ENCODE measurements around the gene KLK3. TPM values are rescaled to one million over a fixed set of nuclear protein-coding genes. Genes with fewer than 3 reads are reported as not detected.

Gene KLK3
- total RNA-seq, 1 donor from 2014 or later = not detected

- intact Hi-C loops (cut with DNase I) = no loop called here
- DNase-seq (ENCODE audit: low spot score) = no peak
Observed at GRCh38 chr19:50858886-50859285, 4.2 kb downstream of the KLK3 start.

GRCh38 chr19:50859849-50860248, 5.1 kb downstream of the KLK3 start:
- intact Hi-C loops (cut with DNase I) = no loop called here
- DNase-seq (ENCODE audit: low spot score) = no peak

GRCh38 chr19:50861010-50861409, 6.3 kb downstream of the KLK3 start:
- intact Hi-C loops (cut with DNase I) = no loop called here
- DNase-seq (ENCODE audit: low spot score) = no peak

GRCh38 chr19:50861496-50862286, 7.0 kb downstream of the KLK3 start:
- intact Hi-C loops (cut with DNase I) = no loop called here
- no peak for DNase-seq (ENCODE audit: low spot score)

- intact Hi-C loops (cut with DNase I) = no loop called here
- no peak for DNase-seq (ENCODE audit: low spot score)
Observed at GRCh38 chr19:50869479-50869878, 14.8 kb downstream of the KLK3 start.

GRCh38 chr19:50870417-50871089, 15.8 kb downstream of the KLK3 start:
- no peak for DNase-seq (ENCODE audit: low spot score)
- intact Hi-C loops (cut with DNase I) = no loop called here

- intact Hi-C loops (cut with DNase I) = no loop called here
- no peak for DNase-seq (ENCODE audit: low spot score)
Observed at GRCh38 chr19:50873056-50873455, 18.3 kb downstream of the KLK3 start, which contains the start of gene KLK2. Gene KLK2 (plus strand): TSS chr19:50873439. CDS start chr19:50873474, 35 bp downstream.

GRCh38 chr19:50874211-50874610, 19.5 kb downstream of the KLK3 start:
- intact Hi-C loops (cut with DNase I) = no loop called here
- no peak for DNase-seq (ENCODE audit: low spot score)

GRCh38 chr19:50875795-50876422, 21.2 kb downstream of the KLK3 start:
- intact Hi-C loops (cut with DNase I) = no loop called here
- no peak for DNase-seq (ENCODE audit: low spot score)

GRCh38 chr19:50876456-50876855, 21.7 kb downstream of the KLK3 start:
- intact Hi-C loops (cut with DNase I) = no loop called here

GRCh38 chr19:50877338-50877737, 22.6 kb downstream of the KLK3 start:
- DNase-seq (ENCODE audit: low spot score) = no peak
- intact Hi-C loops (cut with DNase I) = no loop called here

More at GRCh38 chr19:50876456-50876855, 21.7 kb downstream of the KLK3 start:
- no peak for DNase-seq (ENCODE audit: low spot score)

- intact Hi-C loops (cut with DNase I) = no loop called here
- DNase-seq (ENCODE audit: low spot score) = no peak
Observed at GRCh38 chr19:50878851-50879250, 24.1 kb downstream of the KLK3 start.

- intact Hi-C loops (cut with DNase I) = no loop called here
- no peak for DNase-seq (ENCODE audit: low spot score)
Observed at GRCh38 chr19:50880241-50880640, 25.5 kb downstream of the KLK3 start.

- intact Hi-C loops (cut with DNase I) = no loop called here
- no peak for DNase-seq (ENCODE audit: low spot score)
Observed at GRCh38 chr19:50882188-50882587, 27.5 kb downstream of the KLK3 start.

GRCh38 chr19:50889638-50890037, 34.9 kb downstream of the KLK3 start:
- intact Hi-C loops (cut with DNase I) = no loop called here
- DNase-seq (ENCODE audit: low spot score) = no peak

GRCh38 chr19:50890422-50891252, 35.9 kb downstream of the KLK3 start:
- intact Hi-C loops (cut with DNase I) = no loop called here
- DNase-seq (ENCODE audit: low spot score) = no peak

- intact Hi-C loops (cut with DNase I) = no loop called here
Observed at GRCh38 chr19:50891253-50891625, 36.5 kb downstream of the KLK3 start.

GRCh38 chr19:50893047-50893736, 38.5 kb downstream of the KLK3 start:
- DNase-seq (ENCODE audit: low spot score) = no peak
- intact Hi-C loops (cut with DNase I) = no loop called here

More at GRCh38 chr19:50891253-50891625, 36.5 kb downstream of the KLK3 start:
- DNase-seq (ENCODE audit: low spot score) = no peak
